Hepatocyte (in vitro differentiated cells): ENCODE results near the gene MLST8. TPM values are rescaled to one million over a fixed set of nuclear protein-coding genes. Genes with fewer than 3 reads are reported as not detected.

Source experiments
- DNase-seq: peaks from one replicate; pipeline ENCODE4 v3.0.0-alpha.2; 2016; ENCODE audit warnings: low spot score
- H2AFZ ChIP-seq: fragments of 200-600 bp; sonication (generic); 2 replicates; pipeline ENCODE4 v1.6.0; 2016; ENCODE audit warnings: antibody characterized with exemption, mild to moderate bottlenecking
- H3K27ac ChIP-seq: fragments of 200-600 bp; sonication (generic); 2 replicates; pipeline ENCODE4 v1.5.1; 2016; ENCODE audit warnings: mild to moderate bottlenecking
- H3K27me3 ChIP-seq: fragments of 200-600 bp; sonication (generic); 2 replicates; pipeline ENCODE4 v1.6.1; 2016
- H3K36me3 ChIP-seq: fragments of 200-600 bp; sonication (generic); replicated peaks from 2 replicates; pipeline ENCODE4 v1.5.1; 2016; ENCODE audit warnings: low read depth; ENCODE audit not compliant: insufficient read depth
- H3K4me1 ChIP-seq: fragments of 200-600 bp; sonication (generic); 2 replicates; pipeline ENCODE4 v1.5.1; 2016; ENCODE audit warnings: mild to moderate bottlenecking, moderate library complexity; ENCODE audit not compliant: insufficient read depth
- H3K4me2 ChIP-seq: fragments of 200-600 bp; sonication (generic); 2 replicates; pipeline ENCODE4 v1.6.0; 2016
- H3K4me3 ChIP-seq: fragments of 200-600 bp; sonication (generic); 2 replicates; pipeline ENCODE4 v1.5.1; 2016; ENCODE audit warnings: mild to moderate bottlenecking
- H3K79me2 ChIP-seq: fragments of 200-600 bp; sonication (generic); 2 replicates; pipeline ENCODE4 v1.6.0; 2017; ENCODE audit warnings: mild to moderate bottlenecking
- H3K9me2 ChIP-seq: fragments of 200-600 bp; sonication (generic); replicated peaks from 2 replicates; pipeline ENCODE4 v1.6.0; 2017; ENCODE audit warnings: mild to moderate bottlenecking; ENCODE audit not compliant: insufficient read depth
- H3K9me3 ChIP-seq: fragments of 200-600 bp; sonication (generic); 2 replicates; pipeline ENCODE4 v1.5.1; 2016; ENCODE audit warnings: low read depth, mild to moderate bottlenecking
- H4K20me1 ChIP-seq: fragments of 200-600 bp; sonication (generic); 2 replicates; pipeline ENCODE4 v1.6.0; 2016; ENCODE audit warnings: mild to moderate bottlenecking; ENCODE audit not compliant: insufficient read depth, poor library complexity, severe bottlenecking
- CTCF ChIP-seq: fragments of 200-600 bp; sonication (generic); IDR thresholded peaks from 2 replicates; pipeline ENCODE4 v1.5.1; 2016; ENCODE audit warnings: antibody characterized with exemption, mild to moderate bottlenecking; ENCODE audit not compliant: poor library complexity
- EZH2 ChIP-seq: fragments of 200-600 bp; sonication (generic); IDR thresholded peaks from 2 replicates; pipeline ENCODE4 v1.6.1; 2016; ENCODE audit warnings: antibody characterized with exemption, mild to moderate bottlenecking, borderline replicate concordance
- EZH2phosphoT487 ChIP-seq: fragments of 200-600 bp; sonication (generic); IDR thresholded peaks from one replicate; pipeline ENCODE4 v1.6.1; 2018; ENCODE audit warnings: antibody characterized with exemption, mild to moderate bottlenecking, low read depth, moderate library complexity; ENCODE audit not compliant: unreplicated experiment, severe bottlenecking
- WGBS: methylation state at CpG from one replicate; pipeline ENCODE4 v1.1.6; 2016; ENCODE audit warnings: low lambda C conversion rate; ENCODE audit errors: missing lambda C conversion rate; 5-methylcytosine and 5-hydroxymethylcytosine counted together
- polyA plus RNA-seq: library from polyadenylated mRNA; unstranded; fragments of >200 nt; fragmentation: Nextera tagmentation; extraction: Ambion mirVana; gene quantifications from 2 replicates; pipeline ENCODE4 v1.2.1, GENCODE V29; 2016
- total RNA-seq: library from RNA; depleted of rRNA; stranded (reverse); fragments of >200 nt; gene quantifications from 2 replicates; pipeline ENCODE4 v1.2.3, GENCODE V29; 2014

Gene MLST8
- total and polyA plus RNA-seq, 2 experiments from 2014 or later = 28.3 to 88.3 TPM

GRCh38 chr16:2243031-2243528 is 37.8 kb downstream of the MLST8 start:
- Histone ChIP-seq H3K36me3 (no peaks in the 10 kb centered on the region), H3K27ac (no peak overlapping the region), H3K79me2 (peaks cover 10% of the 10 kb centered on the region), H3K4me1 (no peaks in the 10 kb centered on the region), H2AFZ (no peak overlapping the region), H3K9me2 (no peaks in the 10 kb centered on the region), H3K9me3 (no peaks in the 10 kb centered on the region), H4K20me1 (no peaks in the 10 kb centered on the region), H3K27me3 (no peaks in the 10 kb centered on the region), H3K4me2 (no peak overlapping the region), H3K4me3 (no peak overlapping the region)
- no peak for DNase-seq
- WGBS = 94% methylated on average over 19 of the region's 19 CpGs
- TF ChIP-seq EZH2 = no peak
- TF ChIP-seq CTCF = no peak
- no peak for TF ChIP-seq EZH2phosphoT487

GRCh38 chr16:2243781-2244180 is 38.5 kb downstream of the MLST8 start:
- no peaks in the 10 kb centered on the region for H3K27me3 ChIP-seq
- no peaks in the 10 kb centered on the region for H3K9me3 ChIP-seq
- no peaks in the 10 kb centered on the region for H3K9me2 ChIP-seq
- TF ChIP-seq CTCF (no peak), EZH2 (no peak), EZH2phosphoT487 (no peak)
- H3K27ac ChIP-seq = no peak overlapping the region
- 98% methylated on average over 6 of the region's 11 CpGs for WGBS
- H3K4me3 ChIP-seq = no peak overlapping the region
- no peaks in the 10 kb centered on the region for H3K36me3 ChIP-seq
- no peak overlapping the region for H3K4me2 ChIP-seq
- DNase-seq = no peak
- peaks cover 17% of the 10 kb centered on the region for H3K79me2 ChIP-seq
- H2AFZ ChIP-seq = no peak overlapping the region
- no peaks in the 10 kb centered on the region for H3K4me1 ChIP-seq
- no peaks in the 10 kb centered on the region for H4K20me1 ChIP-seq

GRCh38 chr16:2244301-2244700 is 39.0 kb downstream of the MLST8 start:
- Histone ChIP-seq H3K9me2 (no peaks in the 10 kb centered on the region), H3K9me3 (no peaks in the 10 kb centered on the region), H3K4me1 (no peaks in the 10 kb centered on the region), H3K27me3 (no peaks in the 10 kb centered on the region), H3K4me3 (no peak overlapping the region), H3K79me2 (peaks cover 22% of the 10 kb centered on the region), H3K27ac (no peak overlapping the region), H3K4me2 (no peak overlapping the region), H3K36me3 (no peaks in the 10 kb centered on the region), H4K20me1 (no peaks in the 10 kb centered on the region), H2AFZ (no peak overlapping the region)
- 91% methylated on average over 17 of the region's 17 CpGs for WGBS
- no peak for DNase-seq
- no peak for TF ChIP-seq CTCF
- TF ChIP-seq EZH2 = no peak
- TF ChIP-seq EZH2phosphoT487 = no peak
